ENCODE data around the gene INPP5A. TPM values are rescaled to one million over a fixed set of nuclear protein-coding genes. Genes with fewer than 3 reads are reported as not detected.
"Not testable (repeated sequence)": the region's sequence is repeated elsewhere in the genome, so short reads cannot be mapped to it uniquely, and the experiment has no call there.

Gene INPP5A
- total RNA-seq, 1 donor from 2014 or later = 36.3 TPM

- Mint-ChIP-seq H3K9me3 (ENCODE audit: unreplicated experiment) (peaks cover 31% of the 10 kb centered on the region), H3K27me3 (ENCODE audit: unreplicated experiment) (peaks cover 3% of the 10 kb centered on the region), H3K4me1 (ENCODE audit: low read depth, unreplicated experiment) (peaks cover 3% of the 10 kb centered on the region), H3K4me3 (ENCODE audit: unreplicated experiment) (no peak overlapping the region), H3K27ac (ENCODE audit: unreplicated experiment) (no peak overlapping the region), H3K36me3 (ENCODE audit: unreplicated experiment) (peaks cover 18% of the 10 kb centered on the region)
- DNase-seq = no peak
- no peak for TF ChIP-seq CTCF (IDR thresholded peaks at IDR 0.05; ENCODE audit: partially characterized antibody, unreplicated experiment)
Measured at GRCh38 chr10:132678436-132679216, 141.0 kb downstream of the INPP5A start.

- Mint-ChIP-seq H3K36me3 (ENCODE audit: unreplicated experiment) (peaks cover 15% of the 10 kb centered on the region), H3K4me3 (ENCODE audit: unreplicated experiment) (no peak overlapping the region), H3K9me3 (ENCODE audit: unreplicated experiment) (peaks cover 29% of the 10 kb centered on the region), H3K27me3 (ENCODE audit: unreplicated experiment) (peaks cover 5% of the 10 kb centered on the region), H3K27ac (ENCODE audit: unreplicated experiment) (no peak overlapping the region), H3K4me1 (ENCODE audit: low read depth, unreplicated experiment) (peaks cover 3% of the 10 kb centered on the region)
- no peak for TF ChIP-seq CTCF (IDR thresholded peaks at IDR 0.05; ENCODE audit: partially characterized antibody, unreplicated experiment)
- no peak for DNase-seq
Measured at GRCh38 chr10:132679217-132679595, 141.6 kb downstream of the INPP5A start.

GRCh38 chr10:132679640-132680039 lies 142.1 kb downstream of the INPP5A start:
- peaks cover 7% of the 10 kb centered on the region for H3K27me3 Mint-ChIP-seq (ENCODE audit: unreplicated experiment)
- no peak for DNase-seq
- H3K27ac Mint-ChIP-seq (ENCODE audit: unreplicated experiment) = no peak overlapping the region
- peaks cover 3% of the 10 kb centered on the region for H3K4me1 Mint-ChIP-seq (ENCODE audit: low read depth, unreplicated experiment)
- peaks cover 14% of the 10 kb centered on the region for H3K36me3 Mint-ChIP-seq (ENCODE audit: unreplicated experiment)
- H3K9me3 Mint-ChIP-seq (ENCODE audit: unreplicated experiment) = peaks cover 29% of the 10 kb centered on the region
- no peak for TF ChIP-seq CTCF (IDR thresholded peaks at IDR 0.05; ENCODE audit: partially characterized antibody, unreplicated experiment)
- H3K4me3 Mint-ChIP-seq (ENCODE audit: unreplicated experiment) = no peak overlapping the region

- not testable (repeated sequence) for H3K36me3 Mint-ChIP-seq (ENCODE audit: unreplicated experiment); H3K4me1 Mint-ChIP-seq (ENCODE audit: low read depth, unreplicated experiment); H3K4me3 Mint-ChIP-seq (ENCODE audit: unreplicated experiment); H3K27ac Mint-ChIP-seq (ENCODE audit: unreplicated experiment); H3K27me3 Mint-ChIP-seq (ENCODE audit: unreplicated experiment); DNase-seq
- peaks cover 21% of the 10 kb centered on the region for H3K9me3 Mint-ChIP-seq (ENCODE audit: unreplicated experiment)
Measured at GRCh38 chr10:132680741-132681140, 143.2 kb downstream of the INPP5A start.

- Mint-ChIP-seq H3K4me3 (ENCODE audit: unreplicated experiment) (no peak overlapping the region), H3K27me3 (ENCODE audit: unreplicated experiment) (peaks cover 7% of the 10 kb centered on the region), H3K4me1 (ENCODE audit: low read depth, unreplicated experiment) (no peaks in the 10 kb centered on the region), H3K27ac (ENCODE audit: unreplicated experiment) (no peak overlapping the region), H3K36me3 (ENCODE audit: unreplicated experiment) (peaks cover 9% of the 10 kb centered on the region), H3K9me3 (ENCODE audit: unreplicated experiment) (peaks cover 20% of the 10 kb centered on the region)
- no peak for TF ChIP-seq CTCF (IDR thresholded peaks at IDR 0.05; ENCODE audit: partially characterized antibody, unreplicated experiment)
- DNase-seq = no peak
Measured at GRCh38 chr10:132681858-132682755, 144.5 kb downstream of the INPP5A start.
